HCT116 (cell line): Measurements from ENCODE around the gene PTGDS. TPM values are rescaled to one million over a fixed set of nuclear protein-coding genes. Genes with fewer than 3 reads are reported as not detected.

Experiments
- ATAC-seq: fragments of 200-7000 bp; cut with Tn5 transposase; 2 replicates; pipeline ENCODE4 v1.9.1; 2020; ENCODE audit warnings: mild to moderate bottlenecking, moderate library complexity
- BruUV-seq: library from RNA; stranded (reverse); fragments of 400-500 nt; replicated peaks from 2 replicates; lab custom pipeline; 2021; lab: Mats Ljungman, UMichigan
- CTCF ChIA-PET: fragments of 300-600 bp; sonication (Branson Sonifier 250); formaldehyde crosslinking; loops from one replicate; lab custom pipeline; 2021; ENCODE audit warnings: antibody characterized with exemption; lab: Charles Lee
- POLR2A ChIA-PET: fragments of 300-600, 350-600 bp; sonication (Branson Sonifier 250); formaldehyde crosslinking; loops from one replicate; lab custom pipeline; 2021; ENCODE audit warnings: antibody characterized with exemption; lab: Charles Lee
- RAD21 ChIA-PET, 2 experiments: fragments of 300-600 bp; sonication (Branson Sonifier 250); formaldehyde crosslinking; loops; one replicate each; lab custom pipeline; 2023; ENCODE audit warnings: low total read pairs in 2 of 2; ENCODE audit not compliant: uncharacterized antibody in 2 of 2, unreplicated experiment in 2 of 2, low non-redundant PET in 1 of 2; lab: Charles Lee
- DNase-seq: peaks from one replicate; pipeline ENCODE4 v3.0.0-alpha.2; 2010; ENCODE audit warnings: low read depth, low spot score
- H2AFZ ChIP-seq: fragments of 200-600 bp; shearing (Covaris generic), sonication (generic); 2 replicates; pipeline ENCODE4 v1.6.1; 2017; ENCODE audit warnings: low read depth, mixed run types, mixed read lengths, antibody characterized with exemption, low read length; ENCODE audit not compliant: poor library complexity, severe bottlenecking
- H3K27ac ChIP-seq: 2 replicates; pipeline ENCODE4 v1.5.1; 2012; ENCODE audit warnings: low read depth, low read length
- H3K27me3 ChIP-seq: fragments of 200-600 bp; sonication (generic); 2 replicates; pipeline ENCODE4 v1.6.1; 2016; ENCODE audit warnings: mixed run types, low read length, mixed read lengths; ENCODE audit not compliant: insufficient read depth
- H3K36me3 ChIP-seq, 2 experiments: fragments of 200-500 bp in 1 of 2; fragments of 200-600 bp in 1 of 2; sonication (Bioruptor generic) in 1 of 2; sonication (generic) in 1 of 2; 2 replicates each; pipeline versions ENCODE4 v1.5.1 to v1.6.1; 2014 to 2016; ENCODE audit warnings: low read length in 2 of 2, inconsistent platforms in 1 of 2, mixed read lengths in 1 of 2, mixed run types in 1 of 2; ENCODE audit not compliant: insufficient read depth in 2 of 2, control insufficient read depth in 1 of 2
- H3K4me1 ChIP-seq, 2 experiments: fragments of 200-600 bp in 1 of 2; sonication (generic) in 1 of 2; 2 replicates each; pipeline versions ENCODE4 v1.5.1 to v1.6.1; 2012 to 2017; ENCODE audit warnings: low read length in 2 of 2, inconsistent platforms in 1 of 2, mild to moderate bottlenecking in 1 of 2, mixed read lengths in 1 of 2, mixed run types in 1 of 2, moderate library complexity in 1 of 2; ENCODE audit not compliant: insufficient read depth in 2 of 2, control insufficient read depth in 1 of 2
- H3K4me2 ChIP-seq: fragments of 200-600 bp; sonication (generic); 2 replicates; pipeline ENCODE4 v1.6.1; 2017; ENCODE audit warnings: mixed run types, low read length, mixed read lengths
- H3K4me3 ChIP-seq, 2 experiments: fragments of 200-600 bp in 1 of 2; sonication (generic) in 1 of 2; replicated peaks in 1 of 2; 2 replicates each; pipeline ENCODE4 v1.5.1; 2011 to 2016; ENCODE audit warnings: low read length in 2 of 2, control low read depth in 1 of 2, low read depth in 1 of 2, mild to moderate bottlenecking in 1 of 2, mixed read lengths in 1 of 2, mixed run types in 1 of 2
- H3K79me2 ChIP-seq: fragments of 200-600 bp; sonication (generic); 2 replicates; pipeline ENCODE4 v1.6.1; 2017; ENCODE audit warnings: mild to moderate bottlenecking, mixed run types, low read length, moderate library complexity, mixed read lengths; ENCODE audit not compliant: insufficient read depth
- H3K9ac ChIP-seq: fragments of 200-600 bp; sonication (generic); 2 replicates; pipeline ENCODE4 v1.6.1; 2016; ENCODE audit warnings: low read length, mixed read lengths
- H3K9me2 ChIP-seq: fragments of 200-600 bp; sonication (generic), shearing (Covaris generic); 2 replicates; pipeline ENCODE4 v1.6.1; 2017; ENCODE audit warnings: mixed run types, mild to moderate bottlenecking, moderate library complexity; ENCODE audit not compliant: insufficient read depth
- H3K9me3 ChIP-seq, 2 experiments: fragments of 200-500 bp in 1 of 2; fragments of 200-600 bp in 1 of 2; sonication (Bioruptor generic) in 1 of 2; sonication (generic) in 1 of 2; 2 replicates each; pipeline ENCODE4 v1.6.1; 2014 to 2017; ENCODE audit warnings: low read length in 2 of 2, mixed read lengths in 2 of 2, inconsistent platforms in 1 of 2, low read depth in 1 of 2, mild to moderate bottlenecking in 1 of 2, mixed run types in 1 of 2, moderate library complexity in 1 of 2; ENCODE audit not compliant: control insufficient read depth in 1 of 2, insufficient read depth in 1 of 2
- H4K20me1 ChIP-seq: fragments of 200-600 bp; sonication (generic), shearing (Covaris generic); 2 replicates; pipeline ENCODE4 v1.6.1; 2017; ENCODE audit warnings: mixed run types, mild to moderate bottlenecking, moderate library complexity; ENCODE audit not compliant: insufficient read depth
- CBX3 ChIP-seq: IDR thresholded peaks from 2 replicates; pipeline ENCODE4 v1.6.1; 2012; ENCODE audit warnings: low read depth
- CEBPB ChIP-seq: IDR thresholded peaks from 2 replicates; pipeline ENCODE4 v1.6.1; 2012; ENCODE audit warnings: low read depth
- CTCF ChIP-seq, 3 experiments: fragments of 200-600 bp in 1 of 3; sonication (generic) in 1 of 3; IDR thresholded peaks in 2 of 3; conservative IDR thresholded peaks in 1 of 3; 2 replicates each; pipeline ENCODE4 v1.5.1; 2012 to 2017; ENCODE audit warnings: low read depth in 2 of 3, low read length in 2 of 3, antibody characterized with exemption in 1 of 3, borderline replicate concordance in 1 of 3, control low read depth in 1 of 3, mild to moderate bottlenecking in 1 of 3, mixed read lengths in 1 of 3, mixed run types in 1 of 3, moderate library complexity in 1 of 3; ENCODE audit not compliant: insufficient read depth in 1 of 3
- EGR1 ChIP-seq: IDR thresholded peaks from 2 replicates; pipeline ENCODE4 v1.6.1; 2012; ENCODE audit warnings: low read depth
- ELF1 ChIP-seq: IDR thresholded peaks from 2 replicates; pipeline ENCODE4 v1.6.1; 2012; ENCODE audit warnings: low read depth, borderline replicate concordance
- EZH2 ChIP-seq: fragments of 200-600 bp; sonication (generic); IDR thresholded peaks from 2 replicates; pipeline ENCODE4 v1.6.1; 2017; ENCODE audit warnings: antibody characterized with exemption, mixed run types
- EZH2phosphoT487 ChIP-seq: fragments of 200-600 bp; IDR thresholded peaks from 2 replicates; pipeline ENCODE4 v1.6.1; 2018; ENCODE audit warnings: antibody characterized with exemption, borderline replicate concordance
- MAX ChIP-seq: IDR thresholded peaks from 2 replicates; pipeline ENCODE4 v1.6.1; 2012
- POLR2A ChIP-seq: IDR thresholded peaks from 2 replicates; pipeline ENCODE4 v1.7.0; 2011; ENCODE audit warnings: borderline replicate concordance; ENCODE audit not compliant: insufficient read depth, insufficient read length; ENCODE audit errors: extremely low read depth
- REST ChIP-seq: IDR thresholded peaks from 2 replicates; pipeline ENCODE4 v1.6.1; 2012; ENCODE audit warnings: low read depth
- SP1 ChIP-seq: IDR thresholded peaks from 2 replicates; pipeline ENCODE4 v1.6.1; 2012; ENCODE audit warnings: low read depth
- SRF ChIP-seq: IDR thresholded peaks from 2 replicates; pipeline ENCODE4 v1.6.1; 2012; ENCODE audit warnings: low read depth
- TCF7L2 ChIP-seq: IDR thresholded peaks from 2 replicates; pipeline ENCODE4 v1.7.0; 2011; ENCODE audit warnings: borderline replicate concordance, inconsistent platforms; ENCODE audit not compliant: insufficient read depth, insufficient read length; ENCODE audit errors: extremely low read depth
- YY1 ChIP-seq: IDR thresholded peaks from 2 replicates; pipeline ENCODE4 v1.6.1; 2011; ENCODE audit warnings: low read length, low read depth, moderate library complexity, mild to moderate bottlenecking; ENCODE audit not compliant: insufficient replicate concordance; ENCODE audit errors: extremely low read depth
- ZBTB33 ChIP-seq: IDR thresholded peaks from 2 replicates; pipeline ENCODE4 v1.6.1; 2011; ENCODE audit warnings: mild to moderate bottlenecking, low read length, moderate library complexity; ENCODE audit not compliant: insufficient replicate concordance; ENCODE audit errors: extremely low read depth
- ZNF274 ChIP-seq: fragments of 200-500 bp; sonication (Bioruptor generic); IDR thresholded peaks from 2 replicates; pipeline ENCODE4 v1.6.1; 2014; ENCODE audit warnings: mild to moderate bottlenecking, low read depth, low read length, inconsistent platforms
- intact Hi-C: fragments of 100-400 bp; cut with micrococcal nuclease; formaldehyde crosslinking; loops from 2 replicates; pipeline ENCODE4 v1.10.0; 2022
- total RNA-seq: library from RNA; stranded (reverse); gene quantifications from one replicate; pipeline ENCODE4 v1.2.1, GENCODE V29; 2021; ENCODE audit not compliant: unreplicated experiment

PTGDS gene
- total RNA-seq, 1 experiment from 2014 or later, result 3.1 TPM

GRCh38 chr9:136979769-136980587 is 2.7 kb downstream of the PTGDS start:
- TF ChIP-seq SP1 (no peak), TCF7L2 (no peak), CEBPB (no peak), POLR2A (no peak), ZBTB33 (no peak), YY1 (no peak), EZH2phosphoT487 (no peak), EZH2 (no peak), SRF (no peak), MAX (no peak), EGR1 (no peak), ZNF274 (no peak), CBX3 (no peak), ELF1 (no peak), REST (no peak), CTCF (IDR thresholded peaks at IDR 0.05 in 2 of 3, conservative IDR thresholded peaks at IDR 0.05 in 1 of 3; ENCODE audit: borderline replicate concordance in 1 of 3, insufficient read depth in 1 of 3, low read depth in 2 of 3, low read length in 2 of 3) (no peak)
- Histone ChIP-seq H2AFZ (no peak overlapping the region), H3K4me3 (no peak overlapping the region), H3K79me2 (no peaks in the 10 kb centered on the region), H3K9me2 (no peaks in the 10 kb centered on the region), H3K27ac (peak overlapping the region; percentile 18; the same call in 1 of the 2 replicates), H3K4me2 (no peak overlapping the region), H3K27me3 (no peaks in the 10 kb centered on the region), H3K9me3 (no peaks in the 10 kb centered on the region), H3K36me3 (no peaks in the 10 kb centered on the region), H4K20me1 (no peaks in the 10 kb centered on the region), H3K4me1 (peaks cover 2 to 25% of the 10 kb centered on the region in 2 experiments; a peak in 3 of 4 replicates), H3K9ac (no peak overlapping the region)
- BruUV-seq, result no TSS peak
- DNase-seq, result no peak
- RAD21 ChIA-PET, result no interaction called here
- no peak for ATAC-seq
- POLR2A ChIA-PET, result no interaction called here
- intact Hi-C loops, result no loop called here
- CTCF ChIA-PET, result no interaction called here
